Parathyroid adenoma (tissue), 2 donors: ENCODE results near the gene LRRC30.

ENCODE experiments used
- H2AFZ ChIP-seq: fragments of 300-600 bp; sonication (generic); one replicate; pipeline ENCODE4 v1.7.0; 2017; ENCODE audit warnings: antibody characterized with exemption, mild to moderate bottlenecking
- H3K27ac ChIP-seq: fragments of 300-600 bp; sonication (generic); one replicate; pipeline ENCODE4 v1.7.0; 2017
- H3K27me3 ChIP-seq: fragments of 300-600 bp; sonication (generic); one replicate; pipeline ENCODE4 v1.7.0; 2017; ENCODE audit warnings: low read length; ENCODE audit not compliant: control insufficient read depth, insufficient read depth
- H3K36me3 ChIP-seq: fragments of 300-600 bp; sonication (generic); one replicate; pipeline ENCODE4 v1.7.0; 2017; ENCODE audit warnings: low read length; ENCODE audit not compliant: control insufficient read depth, insufficient read depth
- H3K4me1 ChIP-seq: fragments of 300-600 bp; sonication (generic); one replicate; pipeline ENCODE4 v1.7.0; 2017; ENCODE audit warnings: control low read depth
- H3K4me2 ChIP-seq: fragments of 300-600 bp; sonication (generic); one replicate; pipeline ENCODE4 v1.7.0; 2017; ENCODE audit warnings: low read length
- H3K4me3 ChIP-seq: fragments of 300-600 bp; sonication (generic); one replicate; pipeline ENCODE4 v1.7.0; 2017; ENCODE audit warnings: low read depth, low read length
- H3K79me2 ChIP-seq: fragments of 300-600 bp; sonication (generic); one replicate; pipeline ENCODE4 v1.7.0; 2017; ENCODE audit warnings: control low read depth
- H3K9ac ChIP-seq: fragments of 300-600 bp; sonication (generic); one replicate; pipeline ENCODE4 v1.7.0; 2017; ENCODE audit warnings: mild to moderate bottlenecking
- H3K9me3 ChIP-seq: fragments of 300-600 bp; sonication (generic); one replicate; pipeline ENCODE4 v1.7.0; 2017; ENCODE audit warnings: low read length; ENCODE audit not compliant: control insufficient read depth
- CTCF ChIP-seq: fragments of 300-600 bp; sonication (generic); IDR thresholded peaks from one replicate; pipeline ENCODE4 v1.7.0; 2017; ENCODE audit warnings: antibody characterized with exemption, mild to moderate bottlenecking
- donor health status: primary hyperparathyroidism.

LRRC30 gene

GRCh38 chr18:7273301-7273921 is 42.5 kb downstream of the LRRC30 start:
- Histone ChIP-seq H3K9ac (no peak overlapping the region), H3K9me3 (no peaks in the 10 kb centered on the region)

GRCh38 chr18:7281579-7281978 is 50.7 kb downstream of the LRRC30 start:
- Histone ChIP-seq H3K4me3 (no peak overlapping the region), H3K4me1 (no peaks in the 10 kb centered on the region), H3K27ac (no peak overlapping the region), H2AFZ (no peak overlapping the region), H3K9ac (no peak overlapping the region), H3K9me3 (no peaks in the 10 kb centered on the region), H3K27me3 (no peaks in the 10 kb centered on the region), H3K36me3 (no peaks in the 10 kb centered on the region), H3K4me2 (no peak overlapping the region), H3K79me2 (no peaks in the 10 kb centered on the region)
- no peak for TF ChIP-seq CTCF

More at GRCh38 chr18:7273301-7273921, 42.5 kb downstream of the LRRC30 start:
- no peaks in the 10 kb centered on the region for H3K79me2 ChIP-seq
- H3K27ac ChIP-seq, result peak overlapping the region; percentile 33
- no peak overlapping the region for H3K4me2 ChIP-seq
- no peak overlapping the region for H3K4me3 ChIP-seq
- TF ChIP-seq CTCF, result no peak
- no peaks in the 10 kb centered on the region for H3K4me1 ChIP-seq
- H3K27me3 ChIP-seq, result no peaks in the 10 kb centered on the region
- no peak overlapping the region for H2AFZ ChIP-seq
- no peaks in the 10 kb centered on the region for H3K36me3 ChIP-seq
